Measurements from ENCODE around the gene NEURL3.

GRCh38 chr2:96464061-96464460, 41.1 kb downstream of the NEURL3 start:
- TF ChIP-seq GATA3 (IDR thresholded peaks at IDR 0.05; ENCODE audit: low read depth, low read length) (no peak), GATA2 (IDR thresholded peaks at IDR 0.05; ENCODE audit: low read depth, low read length) (no peak)

All from SH-SY5Y (cell line).